GM19395 (cell line): ENCODE measurements around the gene IL1RN.

Source experiments
- ATAC-seq: cut with Tn5 transposase; IDR thresholded peaks from one replicate; pipeline ENCODE4 v1.9.1; 2021; ENCODE audit warnings: mild to moderate bottlenecking, moderate library complexity; ENCODE audit not compliant: unreplicated experiment

IL1RN gene

DNA sequence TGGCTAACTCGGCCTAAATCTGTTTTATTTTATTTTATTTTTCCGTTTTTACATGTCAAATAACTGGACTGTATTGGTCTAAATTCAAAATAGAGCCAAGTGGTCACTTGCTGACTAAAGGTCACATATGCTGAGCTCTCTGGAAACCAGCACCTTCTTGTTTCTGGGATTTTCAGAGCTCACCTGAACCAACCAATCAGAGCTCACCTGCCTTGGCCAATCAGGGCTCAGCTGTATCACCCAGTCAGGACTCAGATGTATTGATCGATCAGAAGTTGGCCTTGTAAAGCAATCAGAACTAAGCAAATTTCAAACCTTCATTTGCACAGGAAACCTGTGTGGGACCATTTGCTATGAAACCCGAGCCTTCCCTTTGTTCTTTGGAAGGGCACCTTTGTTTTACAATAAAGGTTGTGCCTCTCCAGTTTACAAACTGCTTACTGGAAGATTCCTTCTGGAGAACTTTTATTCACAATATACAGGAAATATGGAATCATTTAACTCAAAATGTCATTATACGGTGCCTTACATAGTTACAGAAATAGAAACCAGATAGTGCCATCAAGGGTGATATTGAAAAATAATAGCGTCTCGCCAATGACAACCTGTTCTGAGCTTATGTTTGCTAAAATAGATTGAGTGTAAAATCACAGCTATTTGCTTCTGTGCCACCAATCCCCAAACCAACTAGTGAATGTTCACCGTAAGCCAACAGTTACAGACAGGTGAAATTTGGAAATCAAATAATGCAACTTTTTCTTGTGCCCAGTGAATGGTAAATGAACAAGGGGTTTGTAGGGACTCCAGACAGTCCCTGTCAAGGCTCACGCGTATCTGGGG, 29.1 kb downstream of the IL1RN start:
- ATAC-seq: no peak

DNA sequence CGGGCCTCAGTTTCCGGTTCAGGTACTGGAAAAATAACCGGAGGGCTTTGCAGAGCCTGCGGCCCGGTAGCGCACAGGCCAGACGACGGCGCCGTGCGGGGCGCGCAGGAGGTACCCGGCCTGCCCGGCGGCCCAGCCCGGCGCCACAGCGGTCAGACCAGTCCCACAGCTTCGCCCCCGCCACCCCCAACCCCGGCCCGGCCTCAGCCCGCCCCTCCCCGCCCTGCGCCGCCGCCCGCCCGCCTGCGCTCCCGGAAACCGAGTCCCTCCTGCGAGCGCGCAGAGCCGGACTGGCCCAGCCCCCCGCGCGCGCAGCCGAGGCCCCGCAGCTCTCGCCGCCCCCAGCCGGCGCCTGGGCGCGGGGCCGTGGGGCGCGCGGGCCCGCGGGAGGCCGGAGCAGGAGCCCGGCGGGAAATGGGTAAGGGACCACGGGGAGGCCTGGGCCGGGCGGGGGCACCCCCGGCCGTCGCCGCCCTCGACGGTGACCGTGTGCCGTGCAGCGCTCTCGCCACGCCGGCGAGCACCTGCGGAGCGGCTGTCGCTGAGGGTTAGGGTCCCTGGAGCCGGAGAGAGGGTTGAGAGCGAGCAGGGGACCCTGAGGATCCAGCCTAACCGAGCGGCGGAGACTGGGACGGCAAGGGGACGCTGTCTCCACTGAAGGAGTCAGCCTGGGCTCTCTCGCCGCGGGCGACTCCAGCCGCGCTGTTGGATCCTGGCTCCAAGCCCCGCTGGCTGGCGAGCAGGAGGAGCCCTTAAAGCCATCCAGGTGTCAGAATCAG, 29.9 kb downstream of the IL1RN start:
- peak; percentile 67 for ATAC-seq

DNA sequence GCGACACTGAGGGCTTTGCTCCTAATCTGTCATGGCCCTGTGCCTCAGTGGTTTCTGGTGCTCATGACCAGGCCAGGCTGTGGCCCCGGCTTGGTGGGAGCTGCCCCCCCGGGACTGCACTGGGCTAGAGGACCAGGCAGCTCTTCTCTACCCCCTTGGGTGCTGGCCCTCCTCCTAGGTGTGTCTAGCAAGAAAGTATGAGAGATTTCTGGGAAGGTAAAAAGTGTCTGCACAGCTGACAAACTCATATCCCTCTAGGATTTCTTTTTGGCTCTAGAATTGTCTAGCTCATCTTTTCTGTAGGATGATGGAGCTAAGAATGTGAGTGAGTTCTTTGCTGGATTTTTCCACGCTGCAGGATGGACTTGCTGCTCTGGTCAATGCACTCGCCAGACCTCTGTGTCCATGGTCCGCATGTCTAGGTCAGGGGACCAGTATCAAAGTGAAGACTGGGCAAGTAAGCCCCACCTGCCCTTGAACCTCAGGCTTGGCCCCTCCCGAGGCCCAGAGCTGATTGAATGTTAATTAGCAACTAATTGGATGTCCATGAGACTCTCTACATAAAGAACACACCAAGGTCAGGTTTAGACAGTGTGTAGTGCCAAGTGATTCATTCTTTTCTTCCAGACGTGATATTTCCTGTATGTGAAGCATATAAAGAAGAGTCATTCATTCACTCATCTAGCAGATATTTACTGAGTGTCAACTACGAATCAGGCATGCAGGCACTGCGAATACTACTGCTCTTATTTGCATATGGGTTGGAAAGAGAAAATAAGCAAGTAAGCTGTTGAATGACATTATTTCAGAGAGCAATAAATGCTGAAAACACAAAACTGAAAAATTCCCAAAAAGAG, 30.7 kb downstream of the IL1RN start:
- no peak for ATAC-seq

DNA sequence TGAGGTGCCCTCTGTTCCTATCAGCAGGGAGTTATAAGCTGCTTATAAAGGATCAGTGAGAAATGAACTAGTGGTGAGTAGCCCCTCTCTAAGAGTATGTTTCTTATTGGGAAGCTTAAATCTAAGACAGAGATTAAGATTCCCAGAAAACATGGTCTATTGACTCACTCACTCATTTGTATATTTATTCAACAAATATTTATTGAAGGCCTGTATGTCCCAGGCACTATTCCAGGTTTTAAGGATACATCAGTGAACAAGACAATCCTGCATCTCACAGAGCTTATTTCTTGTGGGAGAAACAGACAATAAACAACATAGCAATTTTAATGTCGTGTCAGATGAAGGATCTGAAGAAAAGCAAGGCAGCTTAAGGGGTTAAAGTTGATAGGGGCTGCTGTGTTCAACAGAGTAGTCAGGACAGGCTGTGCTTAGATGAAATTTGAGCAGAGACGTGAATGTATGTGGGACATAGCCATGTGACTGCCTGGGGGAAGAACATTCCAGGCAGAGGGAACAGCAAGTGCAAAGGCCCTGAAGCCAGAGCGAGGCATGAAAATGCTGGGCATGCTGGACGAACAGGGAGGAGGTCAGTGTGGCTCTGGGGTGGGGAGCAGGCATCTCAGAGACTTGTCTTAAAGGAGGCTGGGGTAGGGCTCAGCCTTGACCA, 31.6 kb downstream of the IL1RN start:
- no peak for ATAC-seq

DNA sequence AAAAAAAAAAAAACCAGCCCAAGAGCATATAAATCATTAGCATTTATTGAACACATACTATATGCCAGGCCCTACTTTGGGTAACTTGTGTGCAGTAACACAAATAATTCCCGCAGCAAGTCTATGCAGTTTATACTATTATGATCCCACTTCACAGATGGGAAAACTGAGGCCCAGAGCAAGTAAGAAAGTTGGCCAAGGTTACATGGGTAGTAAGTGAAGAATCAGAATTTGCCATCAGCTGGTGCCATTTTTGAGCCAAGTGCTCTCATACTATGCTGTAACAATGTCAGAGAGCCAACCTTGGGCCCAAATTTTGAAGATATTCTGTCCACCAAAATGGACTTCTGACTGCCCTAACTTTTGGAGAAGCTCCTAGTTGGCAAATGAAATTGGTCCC, 32.9 kb downstream of the IL1RN start:
- ATAC-seq: no peak

DNA sequence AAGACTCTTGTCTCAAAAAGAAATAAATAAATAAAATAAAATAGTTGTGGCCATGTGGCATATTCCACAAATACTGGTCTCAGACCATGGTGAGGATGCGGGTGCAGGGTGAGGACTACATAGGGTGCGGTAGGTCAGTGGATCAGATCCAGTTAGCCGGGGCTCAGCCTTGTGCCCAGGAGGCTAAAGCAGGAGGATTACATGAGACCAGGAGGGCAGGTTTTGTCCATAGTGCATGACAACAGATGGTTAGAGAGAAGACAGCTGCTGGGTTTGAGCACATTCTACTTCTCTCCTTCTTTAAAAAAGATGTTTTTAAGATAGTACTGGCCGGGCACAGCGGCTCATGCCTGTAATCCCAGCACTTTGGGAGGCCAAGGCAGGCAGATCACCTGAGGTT, 33.6 kb downstream of the IL1RN start:
- no peak for ATAC-seq

DNA sequence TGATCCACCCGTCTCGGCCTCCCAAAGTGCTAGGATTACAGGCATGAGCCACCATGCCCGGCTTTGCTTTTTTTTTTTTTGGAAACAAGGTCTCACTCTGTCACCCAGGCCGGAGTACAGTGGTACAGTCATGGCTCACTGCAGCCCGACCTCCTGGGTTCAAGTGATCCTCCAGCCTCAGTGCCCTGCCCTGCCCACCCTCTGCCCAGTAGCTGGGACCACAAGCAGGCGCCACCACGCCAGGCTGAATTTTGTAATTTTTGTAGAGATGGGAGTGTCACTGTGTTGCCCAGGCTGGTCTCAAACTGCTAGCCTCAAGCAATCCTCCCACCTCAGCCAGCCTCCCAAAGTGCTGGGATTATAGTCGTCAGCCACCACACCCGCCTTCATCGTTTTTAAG, 34.8 kb downstream of the IL1RN start:
- no peak for ATAC-seq

DNA sequence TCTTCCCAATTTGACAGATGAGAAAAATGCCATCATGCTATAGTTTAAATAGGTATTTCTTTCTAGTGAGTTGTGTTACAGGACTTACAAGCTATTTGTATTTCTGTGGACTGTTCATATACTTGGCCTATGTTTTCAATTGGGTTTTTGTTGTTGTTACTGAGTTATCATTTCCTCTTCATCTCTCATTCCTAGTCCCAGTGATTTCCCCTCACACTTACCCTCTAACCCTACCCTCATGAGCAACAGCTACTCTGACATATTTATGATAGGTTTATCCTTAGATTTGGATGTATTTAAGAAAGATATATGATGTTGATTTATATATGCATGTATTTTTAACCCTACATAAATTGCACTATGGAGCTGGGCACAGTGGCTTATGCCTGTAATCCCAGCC, 35.5 kb downstream of the IL1RN start:
- no peak for ATAC-seq

DNA sequence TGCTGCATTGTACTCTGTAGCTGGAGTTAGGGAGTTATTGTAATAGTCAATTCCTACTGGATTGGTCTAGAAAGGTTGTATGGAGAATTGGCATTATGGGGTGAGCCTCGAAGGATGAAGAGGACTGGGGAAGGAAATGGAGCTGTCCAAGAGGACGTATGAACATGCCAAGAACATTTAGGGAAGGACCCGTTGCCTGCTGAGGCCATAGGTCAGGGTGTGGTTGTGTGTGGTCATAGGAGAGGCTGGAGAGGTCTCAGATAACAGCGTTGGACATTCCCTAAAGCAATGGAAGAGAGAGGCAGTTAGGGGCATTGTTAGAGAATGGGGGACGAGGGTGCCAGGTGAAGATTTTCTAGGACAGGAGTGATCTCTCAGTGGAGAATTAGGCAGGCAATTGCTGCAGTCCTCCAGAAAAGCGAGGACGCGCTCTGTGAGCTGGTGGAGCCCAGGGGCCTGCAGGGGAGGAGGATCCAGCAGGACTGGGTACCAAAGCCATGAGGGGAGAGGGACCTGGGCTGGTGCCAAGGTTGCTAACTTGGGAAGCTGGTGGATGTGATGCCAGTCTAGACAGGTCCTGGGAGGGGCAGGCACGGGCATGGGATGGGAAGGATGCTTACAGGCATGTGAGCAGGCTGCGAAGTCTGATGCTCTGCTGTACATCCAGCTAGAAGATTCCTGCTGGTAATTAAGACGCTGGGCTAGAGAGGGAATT, 37.0 kb downstream of the IL1RN start:
- no peak for ATAC-seq

DNA sequence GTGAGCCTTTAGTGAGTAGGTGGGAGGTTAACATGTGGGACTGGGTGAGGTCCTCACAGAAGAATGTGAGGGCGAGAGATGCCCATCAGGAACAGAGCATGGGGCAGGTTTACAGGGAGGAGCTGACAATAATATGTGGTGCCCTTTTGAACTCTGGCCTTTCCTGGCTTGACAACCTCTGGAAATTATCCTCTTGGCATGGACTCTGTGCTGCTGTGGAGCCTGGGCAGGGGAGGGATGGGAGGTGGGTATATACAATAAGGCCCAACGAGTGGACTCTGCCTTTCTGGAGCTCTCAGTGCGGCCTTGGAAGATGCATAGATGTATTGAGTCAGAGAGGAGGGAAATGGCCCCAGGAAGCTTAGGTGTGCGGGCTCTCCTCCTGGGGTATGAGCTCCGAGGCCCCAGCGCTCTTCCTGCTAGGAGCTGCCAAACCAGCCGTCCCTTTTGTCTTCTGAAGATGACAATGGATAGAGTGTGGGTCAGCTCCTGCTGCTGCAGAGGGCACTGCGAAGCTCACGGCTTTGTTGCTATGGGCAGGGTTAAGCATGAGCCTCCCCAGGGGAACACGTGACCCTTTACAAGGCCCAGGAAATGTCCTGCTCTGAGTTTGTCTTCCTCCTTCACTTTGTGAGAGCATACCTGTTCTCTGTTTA, 37.7 kb downstream of the IL1RN start:
- no peak for ATAC-seq

DNA sequence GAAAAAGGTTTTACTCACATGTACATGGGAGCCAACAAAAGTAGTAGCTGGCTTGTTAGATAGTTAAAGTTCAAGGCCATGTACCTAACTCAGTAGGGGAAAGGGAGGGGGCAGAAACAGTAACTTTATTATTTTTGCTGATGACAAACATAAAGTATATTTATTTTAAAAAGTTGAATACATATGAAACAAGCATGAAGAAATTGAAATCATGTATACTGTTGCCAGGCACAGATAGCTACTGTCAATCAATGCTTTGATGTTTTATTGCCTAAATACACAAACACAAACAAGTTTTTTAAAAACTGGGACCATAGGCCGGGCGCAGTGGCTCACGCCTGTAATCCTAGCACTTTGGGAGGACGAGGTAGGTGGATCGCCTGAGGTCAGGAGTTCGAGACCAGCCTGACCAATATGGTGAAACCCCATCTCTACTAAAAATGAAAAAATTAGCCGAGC, 38.8 kb downstream of the IL1RN start:
- no peak for ATAC-seq

DNA sequence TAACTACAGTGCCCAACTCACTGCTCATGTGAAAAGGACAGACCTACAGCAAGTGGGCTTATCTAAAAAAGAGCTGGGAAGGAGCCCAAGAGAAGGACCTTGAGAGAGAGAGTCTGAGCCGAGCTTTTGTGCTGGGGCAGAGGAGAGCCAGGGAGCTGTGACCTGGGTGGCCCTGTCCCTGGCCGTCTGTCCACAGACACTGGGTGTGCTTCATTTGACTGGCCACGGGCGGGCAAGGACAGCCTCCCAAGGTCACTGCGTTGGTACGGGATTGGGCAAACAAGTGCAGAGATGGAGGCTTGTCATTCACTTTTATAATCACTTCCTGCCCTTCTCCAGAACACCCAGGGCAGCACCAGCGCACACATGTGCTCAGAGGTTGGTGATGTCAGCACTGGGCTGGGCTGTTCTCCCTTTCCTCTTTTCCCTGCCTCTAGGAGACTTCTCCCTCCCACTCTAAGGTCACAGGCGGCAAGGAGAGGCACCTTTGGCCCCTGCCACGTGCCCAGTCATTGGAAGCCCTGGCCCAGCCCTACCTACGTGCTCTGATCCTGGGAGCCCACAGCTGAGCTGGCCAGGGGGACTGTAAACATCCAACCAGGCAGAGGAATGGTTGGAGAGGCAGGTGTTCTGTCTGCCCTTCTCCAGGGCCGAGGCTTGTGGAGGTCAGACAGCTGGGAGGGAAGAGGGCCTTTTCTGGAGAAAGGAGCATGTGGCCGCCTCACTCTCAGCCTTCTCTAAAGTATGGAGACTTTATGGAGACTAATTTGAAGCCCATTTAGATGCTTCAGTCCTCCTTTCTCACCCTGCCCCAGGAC, 39.9 kb downstream of the IL1RN start:
- ATAC-seq: no peak

DNA sequence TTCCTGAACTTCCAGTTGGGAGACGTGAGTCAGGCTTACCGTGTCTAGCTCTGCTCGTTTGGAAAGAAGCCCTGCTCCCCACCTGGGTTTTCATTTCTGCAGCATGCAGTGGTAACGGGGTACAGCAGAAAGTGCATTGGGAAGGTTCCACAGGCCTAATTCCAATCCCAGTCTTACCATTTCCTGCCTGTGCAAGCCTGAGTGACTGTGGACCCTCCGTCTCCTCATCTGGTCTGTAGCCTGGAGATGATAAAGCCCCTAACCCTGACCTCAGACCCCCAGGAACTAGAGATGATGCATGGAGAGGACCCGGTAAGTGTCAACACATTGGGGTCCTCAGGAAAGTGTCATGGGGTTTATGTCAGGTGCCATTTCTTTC, 40.6 kb downstream of the IL1RN start:
- ATAC-seq: no peak

DNA sequence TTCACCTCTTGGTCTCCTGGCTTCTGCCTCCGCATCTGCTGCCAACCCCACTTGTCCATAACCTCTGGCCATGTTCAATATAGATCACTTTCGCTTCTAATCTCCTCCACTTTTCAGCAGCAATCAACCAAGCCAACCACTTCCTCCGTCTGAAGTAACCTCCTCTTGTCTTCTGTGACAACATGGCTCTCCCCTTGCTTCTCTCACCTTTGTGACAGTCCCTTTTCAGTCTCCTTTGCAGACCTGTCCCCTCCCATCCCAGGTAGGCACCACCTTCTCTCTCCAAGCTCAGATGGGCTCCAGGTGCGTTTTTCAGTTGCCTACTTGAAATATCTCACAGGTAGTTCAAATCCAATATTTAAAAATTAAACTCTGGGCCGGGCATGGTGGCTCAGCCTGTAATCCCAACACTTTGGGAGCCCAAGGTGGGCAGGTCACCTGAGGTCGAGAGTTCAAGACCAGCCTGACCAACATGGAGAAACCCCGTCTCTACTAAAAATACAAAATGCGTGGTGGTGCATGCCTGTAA, 41.7 kb downstream of the IL1RN start:
- ATAC-seq: no peak

DNA sequence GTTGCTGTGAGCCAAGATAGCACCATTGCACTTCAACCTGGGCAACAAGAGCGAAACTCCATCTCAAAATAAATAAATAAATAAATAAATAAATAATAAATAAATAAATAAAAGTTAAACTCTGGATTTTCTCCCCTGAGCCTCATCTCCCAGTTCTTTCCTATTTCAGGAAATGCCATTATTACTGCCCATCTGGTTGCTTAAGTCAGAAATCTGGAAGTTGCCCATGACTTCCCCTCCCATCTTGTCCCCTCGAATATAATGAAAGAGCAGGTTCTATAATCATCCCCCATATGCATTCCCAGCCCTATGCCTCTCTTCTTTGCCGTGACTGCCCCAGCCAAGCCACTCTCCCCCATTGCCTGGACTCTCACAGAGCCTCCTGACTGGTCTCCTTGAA, 42.2 kb downstream of the IL1RN start:
- ATAC-seq: no peak

DNA sequence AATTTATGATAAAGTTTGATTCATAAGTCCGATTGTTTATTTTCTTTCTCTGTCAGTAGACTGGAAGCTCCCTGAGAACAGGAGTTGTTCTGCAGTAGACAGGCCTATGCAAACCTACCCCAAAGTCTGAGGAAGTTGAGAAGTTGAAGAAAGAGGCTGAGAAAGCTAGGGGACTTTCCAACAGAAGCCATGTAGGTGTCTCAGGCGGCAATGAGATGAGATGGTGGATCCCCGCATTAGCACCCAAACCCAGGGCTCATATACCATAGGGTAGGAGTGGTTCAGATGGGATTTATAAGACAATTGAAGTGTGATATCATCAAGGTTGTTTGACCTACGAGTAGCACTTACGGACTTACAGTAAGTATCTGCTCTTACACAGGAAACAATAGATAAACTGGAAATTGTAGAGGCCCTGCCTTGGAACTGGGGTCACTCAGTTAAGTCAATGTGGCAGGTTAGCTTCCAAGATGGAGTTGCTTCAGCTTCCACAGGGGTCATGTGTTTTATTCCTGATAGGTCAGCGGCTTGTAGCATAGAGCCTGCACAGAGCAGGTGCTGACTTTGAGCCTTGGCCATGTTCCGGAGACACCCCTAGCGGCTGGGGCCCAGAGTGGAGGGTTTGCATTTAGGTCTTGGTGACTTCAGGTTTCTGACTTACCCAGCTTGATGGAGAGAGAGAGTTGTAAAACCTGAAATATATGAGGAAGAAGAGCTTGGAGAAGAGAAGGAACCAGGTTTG, 44.1 kb downstream of the IL1RN start:
- no peak for ATAC-seq

DNA sequence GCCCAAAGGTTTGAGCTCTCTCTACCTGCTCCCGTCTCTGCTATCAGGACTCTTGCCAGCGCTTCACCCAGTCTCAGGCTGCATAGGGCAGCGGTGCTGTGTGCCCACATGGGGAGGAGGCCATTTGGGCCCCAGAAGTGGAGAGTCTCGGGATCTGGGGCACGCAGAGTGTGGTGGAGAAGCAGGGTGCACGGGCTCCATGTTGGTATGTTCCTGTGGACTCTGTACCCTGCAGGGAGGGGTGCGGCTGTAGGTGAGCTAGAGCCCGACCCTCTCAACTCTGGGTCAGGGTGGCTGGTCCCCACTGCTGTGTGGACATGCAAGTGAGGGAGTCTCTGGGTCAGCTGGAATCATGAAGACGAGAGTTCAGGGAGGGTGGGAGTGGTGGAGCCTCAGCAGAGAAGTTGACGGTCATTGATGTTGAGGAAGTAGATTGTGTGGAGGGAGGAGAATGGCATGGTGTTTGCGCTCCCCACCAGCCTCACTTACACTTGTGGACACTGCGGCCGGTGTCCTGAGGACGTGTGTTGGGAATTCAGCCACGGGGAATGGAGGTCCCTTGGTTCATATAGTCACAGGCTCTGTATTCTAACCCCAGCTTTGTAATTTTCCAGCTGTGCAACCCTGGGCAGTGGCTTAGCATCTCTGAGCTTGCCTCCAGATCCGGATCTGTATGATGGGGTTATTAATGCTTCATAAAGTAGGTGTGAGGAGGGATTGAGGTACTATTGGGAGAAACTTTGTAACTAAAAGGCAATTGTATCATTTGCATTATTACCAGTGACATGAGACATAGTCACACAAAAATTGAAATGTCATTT, 45.5 kb downstream of the IL1RN start:
- no peak for ATAC-seq
